Memory B cell (primary cell): ENCODE data around the gene SNCAIP.

Source experiments
- ATAC-seq: fragments of 150-1000 bp; cut with Tn5 transposase; 2 replicates; pipeline ENCODE4 v1.10.0; 2021; ENCODE audit warnings: low read depth, mild to moderate bottlenecking, moderate library complexity
- DNase-seq, 2 donors: peaks; one replicate each; pipeline ENCODE4 v3.0.0; 2022; ENCODE audit warnings: low spot score in 2 of 2
- H3K27ac Mint-ChIP-seq: one replicate; pipeline ENCODE4 v1.8.0; 2022; ENCODE audit warnings: mild to moderate bottlenecking, moderate library complexity, mixed read lengths
- H3K27me3 Mint-ChIP-seq: one replicate; pipeline ENCODE4 v1.8.0; 2022; ENCODE audit warnings: mixed read lengths
- H3K36me3 Mint-ChIP-seq: one replicate; pipeline ENCODE4 v1.8.0; 2022; ENCODE audit warnings: mild to moderate bottlenecking, mixed read lengths
- H3K4me1 Mint-ChIP-seq: one replicate; pipeline ENCODE4 v1.8.0; 2022; ENCODE audit warnings: mixed read lengths
- H3K4me3 Mint-ChIP-seq: one replicate; pipeline ENCODE4 v1.8.0; 2022; ENCODE audit warnings: mild to moderate bottlenecking, moderate library complexity, mixed read lengths
- H3K9me3 Mint-ChIP-seq: one replicate; pipeline ENCODE4 v1.8.0; 2022; ENCODE audit warnings: mixed read lengths

SNCAIP gene

GRCh38 chr5:122424132-122424531, 112.1 kb downstream of the SNCAIP start:
- ATAC-seq, result no peak
- Mint-ChIP-seq H3K4me3 (no peak overlapping the region), H3K9me3 (peaks cover 4% of the 10 kb centered on the region), H3K27ac (no peak overlapping the region), H3K36me3 (no peaks in the 10 kb centered on the region), H3K4me1 (no peaks in the 10 kb centered on the region), H3K27me3 (peaks cover 4% of the 10 kb centered on the region)
- no peak for DNase-seq

- DNase-seq (no peak), ATAC-seq (no peak)
- no peaks in the 10 kb centered on the region for H3K36me3 Mint-ChIP-seq
- H3K9me3 Mint-ChIP-seq, result peaks cover 4% of the 10 kb centered on the region
- peaks cover 5% of the 10 kb centered on the region for H3K27me3 Mint-ChIP-seq
- no peak overlapping the region for H3K27ac Mint-ChIP-seq
- H3K4me1 Mint-ChIP-seq, result no peaks in the 10 kb centered on the region
- no peak overlapping the region for H3K4me3 Mint-ChIP-seq
Observed at GRCh38 chr5:122426301-122426700, 114.3 kb downstream of the SNCAIP start.

GRCh38 chr5:122427621-122428020, 115.6 kb downstream of the SNCAIP start:
- ATAC-seq, result no peak
- no peaks in the 10 kb centered on the region for H3K36me3 Mint-ChIP-seq
- H3K27ac Mint-ChIP-seq, result no peak overlapping the region
- H3K27me3 Mint-ChIP-seq, result peaks cover 3% of the 10 kb centered on the region
- H3K4me1 Mint-ChIP-seq, result no peaks in the 10 kb centered on the region
- peaks cover 4% of the 10 kb centered on the region for H3K9me3 Mint-ChIP-seq
- DNase-seq, result no peak
- H3K4me3 Mint-ChIP-seq, result no peak overlapping the region

- Mint-ChIP-seq H3K36me3 (no peaks in the 10 kb centered on the region), H3K4me3 (no peak overlapping the region), H3K27me3 (peaks cover 3% of the 10 kb centered on the region), H3K9me3 (peaks cover 4% of the 10 kb centered on the region), H3K27ac (no peak overlapping the region), H3K4me1 (no peaks in the 10 kb centered on the region)
- ATAC-seq, result no peak
- DNase-seq, result no peak
Observed at GRCh38 chr5:122429545-122430318, 117.7 kb downstream of the SNCAIP start.

GRCh38 chr5:122430319-122430586, 118.2 kb downstream of the SNCAIP start:
- no peak for ATAC-seq
- Mint-ChIP-seq H3K27me3 (peaks cover 3% of the 10 kb centered on the region), H3K4me1 (no peaks in the 10 kb centered on the region), H3K9me3 (peaks cover 4% of the 10 kb centered on the region), H3K27ac (no peak overlapping the region), H3K4me3 (no peak overlapping the region), H3K36me3 (no peaks in the 10 kb centered on the region)
- DNase-seq, result no peak

GRCh38 chr5:122431298-122431697, 119.3 kb downstream of the SNCAIP start:
- H3K4me1 Mint-ChIP-seq, result no peaks in the 10 kb centered on the region
- no peak overlapping the region for H3K27ac Mint-ChIP-seq
- no peaks in the 10 kb centered on the region for H3K36me3 Mint-ChIP-seq
- no peak overlapping the region for H3K4me3 Mint-ChIP-seq
- H3K9me3 Mint-ChIP-seq, result peaks cover 4% of the 10 kb centered on the region
- H3K27me3 Mint-ChIP-seq, result peaks cover 3% of the 10 kb centered on the region
- DNase-seq (no peak), ATAC-seq (no peak)

GRCh38 chr5:122434205-122434970, 122.4 kb downstream of the SNCAIP start:
- ATAC-seq (no peak), DNase-seq (no peak)
- Mint-ChIP-seq H3K4me3 (no peak overlapping the region), H3K27me3 (peaks cover 2% of the 10 kb centered on the region), H3K36me3 (no peaks in the 10 kb centered on the region), H3K9me3 (no peaks in the 10 kb centered on the region), H3K4me1 (no peaks in the 10 kb centered on the region), H3K27ac (no peak overlapping the region)

GRCh38 chr5:122435234-122435633, 123.2 kb downstream of the SNCAIP start:
- no peaks in the 10 kb centered on the region for H3K36me3 Mint-ChIP-seq
- no peak overlapping the region for H3K27ac Mint-ChIP-seq
- H3K4me1 Mint-ChIP-seq, result no peaks in the 10 kb centered on the region
- ATAC-seq (no peak), DNase-seq (no peak)
- H3K9me3 Mint-ChIP-seq, result no peaks in the 10 kb centered on the region
- H3K27me3 Mint-ChIP-seq, result peaks cover 1% of the 10 kb centered on the region
- no peak overlapping the region for H3K4me3 Mint-ChIP-seq

GRCh38 chr5:122435761-122436160, 123.7 kb downstream of the SNCAIP start:
- H3K36me3 Mint-ChIP-seq, result no peaks in the 10 kb centered on the region
- no peaks in the 10 kb centered on the region for H3K4me1 Mint-ChIP-seq
- H3K27ac Mint-ChIP-seq, result no peak overlapping the region
- ATAC-seq, result no peak
- H3K27me3 Mint-ChIP-seq, result peaks cover 1% of the 10 kb centered on the region
- H3K4me3 Mint-ChIP-seq, result no peak overlapping the region
- H3K9me3 Mint-ChIP-seq, result no peaks in the 10 kb centered on the region
- DNase-seq, result no peak

- no peaks in the 10 kb centered on the region for H3K36me3 Mint-ChIP-seq
- H3K27me3 Mint-ChIP-seq, result peaks cover 5% of the 10 kb centered on the region
- no peak overlapping the region for H3K27ac Mint-ChIP-seq
- no peaks in the 10 kb centered on the region for H3K9me3 Mint-ChIP-seq
- DNase-seq (no peak), ATAC-seq (no peak)
- H3K4me1 Mint-ChIP-seq, result no peaks in the 10 kb centered on the region
- no peak overlapping the region for H3K4me3 Mint-ChIP-seq
Observed at GRCh38 chr5:122436615-122437014, 124.6 kb downstream of the SNCAIP start.

GRCh38 chr5:122439645-122440044, 127.6 kb downstream of the SNCAIP start:
- H3K9me3 Mint-ChIP-seq, result no peaks in the 10 kb centered on the region
- H3K27me3 Mint-ChIP-seq, result peaks cover 5% of the 10 kb centered on the region
- DNase-seq (no peak), ATAC-seq (no peak)
- H3K4me1 Mint-ChIP-seq, result no peaks in the 10 kb centered on the region
- H3K4me3 Mint-ChIP-seq, result no peak overlapping the region
- H3K27ac Mint-ChIP-seq, result no peak overlapping the region
- H3K36me3 Mint-ChIP-seq, result no peaks in the 10 kb centered on the region

GRCh38 chr5:122442938-122443337, 130.9 kb downstream of the SNCAIP start:
- no peak overlapping the region for H3K27ac Mint-ChIP-seq
- DNase-seq, result no peak
- ATAC-seq, result no peak

GRCh38 chr5:122444411-122444810, 132.4 kb downstream of the SNCAIP start:
- Mint-ChIP-seq H3K9me3 (no peaks in the 10 kb centered on the region), H3K4me3 (no peak overlapping the region), H3K4me1 (no peaks in the 10 kb centered on the region), H3K27ac (no peak overlapping the region), H3K36me3 (no peaks in the 10 kb centered on the region), H3K27me3 (peaks cover 7% of the 10 kb centered on the region)
- ATAC-seq (no peak), DNase-seq (no peak)

More at GRCh38 chr5:122442938-122443337, 130.9 kb downstream of the SNCAIP start:
- H3K9me3 Mint-ChIP-seq, result no peaks in the 10 kb centered on the region
- peaks cover 8% of the 10 kb centered on the region for H3K27me3 Mint-ChIP-seq
- H3K4me1 Mint-ChIP-seq, result no peaks in the 10 kb centered on the region
- H3K36me3 Mint-ChIP-seq, result no peaks in the 10 kb centered on the region
- no peak overlapping the region for H3K4me3 Mint-ChIP-seq

GRCh38 chr5:122445070-122445469, 133.0 kb downstream of the SNCAIP start:
- DNase-seq, result no peak
- no peak for ATAC-seq
- Mint-ChIP-seq H3K36me3 (no peaks in the 10 kb centered on the region), H3K4me3 (no peak overlapping the region), H3K27ac (no peak overlapping the region), H3K9me3 (no peaks in the 10 kb centered on the region), H3K27me3 (peaks cover 7% of the 10 kb centered on the region), H3K4me1 (no peaks in the 10 kb centered on the region)

- peaks cover 3% of the 10 kb centered on the region for H3K27me3 Mint-ChIP-seq
- no peak overlapping the region for H3K4me3 Mint-ChIP-seq
- no peak for DNase-seq
- no peaks in the 10 kb centered on the region for H3K9me3 Mint-ChIP-seq
- H3K27ac Mint-ChIP-seq, result no peak overlapping the region
- no peaks in the 10 kb centered on the region for H3K36me3 Mint-ChIP-seq
- H3K4me1 Mint-ChIP-seq, result no peaks in the 10 kb centered on the region
- no peak for ATAC-seq
Observed at GRCh38 chr5:122447072-122447471, 135.0 kb downstream of the SNCAIP start.
